Measurements from ENCODE around the gene CASP5.

GRCh38 chr11:104964247-104964646 lies 58.7 kb downstream of the CASP5 start:
- TF ChIP-seq CTCF (IDR thresholded peaks at IDR 0.05), result no peak
- TF ChIP-seq POLR2AphosphoS5 (IDR thresholded peaks at IDR 0.05), result no peak
- TF ChIP-seq POLR2A (IDR thresholded peaks at IDR 0.05), result no peak
